Osteoblast (primary cell): ENCODE measurements around the gene PRKN. TPM values are rescaled to one million over a fixed set of nuclear protein-coding genes. Genes with fewer than 3 reads are reported as not detected.

Experiments
- DNase-seq: peaks from one replicate; pipeline ENCODE4 v3.0.0; 2011; ENCODE audit warnings: low spot score, mixed read lengths; ENCODE audit not compliant: insufficient read length; ENCODE audit errors: missing footprints
- H2AFZ ChIP-seq: 2 replicates; pipeline ENCODE4 v1.6.0; 2011; ENCODE audit warnings: mild to moderate bottlenecking, low read length
- H3K27ac ChIP-seq: 2 replicates; pipeline ENCODE4 v1.5.1; 2011; ENCODE audit warnings: mild to moderate bottlenecking, low read depth, low read length, moderate library complexity
- H3K27me3 ChIP-seq: 2 replicates; pipeline ENCODE4 v1.6.0; 2012; ENCODE audit warnings: mild to moderate bottlenecking, control low read depth, inconsistent platforms, low read length, moderate library complexity; ENCODE audit not compliant: insufficient read depth
- H3K36me3 ChIP-seq: 2 replicates; pipeline ENCODE4 v1.5.1; 2011; ENCODE audit warnings: mild to moderate bottlenecking, low read length, control low read depth, moderate library complexity; ENCODE audit not compliant: insufficient read depth
- H3K4me1 ChIP-seq: 2 replicates; pipeline ENCODE4 v1.5.1; 2011; ENCODE audit warnings: mild to moderate bottlenecking, low read length, control low read depth, moderate library complexity; ENCODE audit not compliant: insufficient read depth
- H3K4me2 ChIP-seq: 2 replicates; pipeline ENCODE4 v1.6.0; 2011; ENCODE audit warnings: mild to moderate bottlenecking, low read length; ENCODE audit not compliant: insufficient read depth
- H3K4me3 ChIP-seq: fragments of 200-600 bp; sonication (generic); 3 replicates; pipeline ENCODE4 v1.5.1; 2012; ENCODE audit warnings: mild to moderate bottlenecking, low read length, inconsistent platforms; ENCODE audit not compliant: insufficient read depth
- H3K79me2 ChIP-seq: 2 replicates; pipeline ENCODE4 v1.6.0; 2012; ENCODE audit warnings: mild to moderate bottlenecking, low read length, control low read depth, inconsistent platforms; ENCODE audit not compliant: insufficient read depth
- H3K9me3 ChIP-seq: 2 replicates; pipeline ENCODE4 v1.5.1; 2011; ENCODE audit warnings: low read depth, low read length, control low read depth
- H4K20me1 ChIP-seq: 2 replicates; pipeline ENCODE4 v1.6.0; 2012; ENCODE audit warnings: mild to moderate bottlenecking, low read length, control low read depth; ENCODE audit not compliant: insufficient read depth
- CTCF ChIP-seq: IDR thresholded peaks from 2 replicates; pipeline ENCODE4 v1.5.1; 2011; ENCODE audit warnings: mild to moderate bottlenecking, low read depth, low read length, moderate library complexity; ENCODE audit errors: extremely low read depth
- total RNA-seq: library from RNA; depleted of rRNA; stranded (reverse); fragments of >200 nt; gene quantifications from 2 replicates; pipeline ENCODE4 v1.2.3, GENCODE V29; 2012

PRKN gene
- total RNA-seq, 1 donor = 2.9 TPM

DNA sequence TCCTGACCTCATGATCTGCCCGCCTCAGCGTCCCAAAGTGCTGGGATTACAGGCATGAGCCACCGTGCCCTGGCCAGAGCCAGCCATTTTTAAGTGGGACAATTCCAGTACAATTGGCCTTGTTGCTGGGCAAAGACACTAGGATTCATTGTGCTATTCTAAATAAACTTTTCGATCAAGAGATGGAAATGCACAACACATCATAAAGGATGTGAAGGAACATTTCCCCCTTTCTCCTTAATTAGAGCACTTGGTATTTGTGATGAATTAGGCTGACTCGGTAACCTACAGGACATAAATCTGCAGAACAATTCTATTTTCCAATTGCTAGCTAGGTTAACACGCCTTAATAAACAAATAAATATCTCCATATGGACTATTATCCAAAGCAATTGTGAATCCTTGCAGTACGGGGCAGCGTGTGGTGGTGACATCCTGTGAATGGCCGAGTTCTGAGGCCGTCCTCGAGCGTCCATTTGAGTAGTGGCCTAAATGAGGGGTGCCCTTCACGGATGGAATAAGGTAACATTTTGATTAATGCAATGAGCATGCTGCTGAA is 1047.5 kb downstream of the PRKN start:
- peaks cover 5% of the 10 kb centered on the region for H3K9me3 ChIP-seq
- no peak overlapping the region for H3K4me3 ChIP-seq
- no peaks in the 10 kb centered on the region for H3K27me3 ChIP-seq
- H3K27ac ChIP-seq = no peak overlapping the region
- no peaks in the 10 kb centered on the region for H4K20me1 ChIP-seq
- no peak for DNase-seq
- H2AFZ ChIP-seq = no peak overlapping the region
- no peak overlapping the region for H3K4me2 ChIP-seq
- no peaks in the 10 kb centered on the region for H3K4me1 ChIP-seq
- TF ChIP-seq CTCF = no peak
- H3K36me3 ChIP-seq = no peaks in the 10 kb centered on the region
- H3K79me2 ChIP-seq = no peaks in the 10 kb centered on the region

GRCh38 chr6:161677188-161677587 is 1050.4 kb downstream of the PRKN start:
- no peak for DNase-seq
- TF ChIP-seq CTCF = no peak
- H3K27me3 ChIP-seq = no peaks in the 10 kb centered on the region
- no peak overlapping the region for H3K4me2 ChIP-seq
- H3K4me3 ChIP-seq = no peak overlapping the region
- H3K27ac ChIP-seq = no peak overlapping the region
- no peaks in the 10 kb centered on the region for H3K36me3 ChIP-seq
- H4K20me1 ChIP-seq = no peaks in the 10 kb centered on the region
- H2AFZ ChIP-seq = no peak overlapping the region
- H3K9me3 ChIP-seq = peaks cover 5% of the 10 kb centered on the region
- H3K79me2 ChIP-seq = no peaks in the 10 kb centered on the region
- H3K4me1 ChIP-seq = no peaks in the 10 kb centered on the region

GRCh38 chr6:161676586-161676985 is 1051.0 kb downstream of the PRKN start:
- Histone ChIP-seq H3K4me1 (no peaks in the 10 kb centered on the region), H4K20me1 (no peaks in the 10 kb centered on the region), H3K4me3 (no peak overlapping the region), H3K9me3 (peaks cover 5% of the 10 kb centered on the region), H2AFZ (no peak overlapping the region), H3K27ac (no peak overlapping the region), H3K4me2 (no peak overlapping the region), H3K79me2 (no peaks in the 10 kb centered on the region), H3K27me3 (no peaks in the 10 kb centered on the region), H3K36me3 (no peaks in the 10 kb centered on the region)
- DNase-seq = no peak
- TF ChIP-seq CTCF = no peak

- Histone ChIP-seq H3K4me2 (no peak overlapping the region), H3K9me3 (peaks cover 5% of the 10 kb centered on the region), H3K27me3 (no peaks in the 10 kb centered on the region), H3K4me1 (no peaks in the 10 kb centered on the region), H3K4me3 (no peak overlapping the region), H3K36me3 (no peaks in the 10 kb centered on the region), H3K27ac (no peak overlapping the region), H3K79me2 (no peaks in the 10 kb centered on the region), H4K20me1 (no peaks in the 10 kb centered on the region), H2AFZ (no peak overlapping the region)
- DNase-seq = no peak
- TF ChIP-seq CTCF = no peak
These were observed 1052.5 kb downstream of the PRKN start for GRCh38 chr6:161674930-161675682.
